Uterus (tissue), 4 donors: Measurements from ENCODE around the gene FAM229A. TPM values are rescaled to one million over a fixed set of nuclear protein-coding genes. Genes with fewer than 3 reads are reported as not detected.

Source experiments
- DNase-seq, 2 donors: peaks; one replicate each; pipeline ENCODE4 v3.0.0-alpha.2; 2019 to 2020
- H3K27ac ChIP-seq, 2 donors: fragments of 200-600 bp; sonication (generic); 1 replicate in 1 of 2; 2 replicates in 1 of 2; pipeline ENCODE4 v1.5.1; 2016 to 2018
- H3K27me3 ChIP-seq, 2 donors: fragments of 200-600 bp; sonication (generic); one replicate each; pipeline ENCODE4 v1.5.1; 2018 to 2019; ENCODE audit warnings: control low read depth in 1 of 2
- H3K36me3 ChIP-seq, 2 donors: fragments of 200-600 bp; sonication (generic); one replicate each; pipeline ENCODE4 v1.5.1; 2019; ENCODE audit warnings: control low read depth in 1 of 2
- H3K4me1 ChIP-seq, 2 donors: fragments of 200-600 bp; sonication (generic); one replicate each; pipeline ENCODE4 v1.5.1; 2018 to 2019; ENCODE audit warnings: control low read depth in 1 of 2
- H3K4me3 ChIP-seq, 2 donors: fragments of 200-600 bp; sonication (generic); 1 replicate in 1 of 2; 2 replicates in 1 of 2; pipeline ENCODE4 v1.5.1; 2018 to 2019; ENCODE audit warnings: mild to moderate bottlenecking in 1 of 2
- H3K9me3 ChIP-seq, 2 donors: fragments of 200-600 bp; sonication (generic); one replicate each; pipeline ENCODE4 v1.5.1; 2019; ENCODE audit warnings: control low read depth in 1 of 2
- CTCF ChIP-seq, 4 experiments: fragments of 200-600 bp in 2 of 4; fragments of 450-650 bp in 2 of 4; sonication (generic) in 2 of 4; IDR thresholded peaks; one replicate each; pipeline ENCODE4 v1.5.1; 2016 to 2019; ENCODE audit warnings: antibody characterized with exemption in 4 of 4, mild to moderate bottlenecking in 2 of 4, moderate library complexity in 1 of 4
- POLR2A ChIP-seq, 2 donors: fragments of 450-650 bp; IDR thresholded peaks; one replicate each; pipeline ENCODE4 v1.6.1; 2016; ENCODE audit warnings: antibody characterized with exemption in 2 of 2, mild to moderate bottlenecking in 1 of 2, moderate library complexity in 1 of 2
- intact Hi-C: fragments of 100-400 bp; cut with DNase I; formaldehyde crosslinking; loops from one replicate; pipeline ENCODE4 v1.15.1; 2023; ENCODE audit warnings: low total_unique reads
- total RNA-seq, 4 donors: library from RNA; depleted of rRNA in 3 of 4; stranded (reverse); fragments of >200 nt in 3 of 4; gene quantifications; one replicate each; pipeline versions ENCODE4 v1.1.0 to v1.2.4, GENCODE V29; 2014 to 2023
- donor health status: DM: yes; HTN: yes; CAD: no.

FAM229A gene
- total RNA-seq, 4 donors from 2014 or later: 5.2 to 20.2 (median 14.4) TPM; not detected in 1

- intact Hi-C loops: no loop called here
- no peak overlapping the region for H3K27ac ChIP-seq
- H3K9me3 ChIP-seq: no peaks in the 10 kb centered on the region
- no peak for TF ChIP-seq CTCF (IDR thresholded peaks at IDR 0.05)
- no peak for TF ChIP-seq POLR2A (IDR thresholded peaks at IDR 0.05)
- no peak for DNase-seq
- H3K4me1 ChIP-seq: no peaks in the 10 kb centered on the region
- no peaks in the 10 kb centered on the region for H3K27me3 ChIP-seq
- no peaks in the 10 kb centered on the region for H3K36me3 ChIP-seq
- H3K4me3 ChIP-seq: no peak overlapping the region
Observed at GRCh38 chr1:32367912-32368635, 5.8 kb upstream of the FAM229A start.

GRCh38 chr1:32365445-32365844 is 3.2 kb upstream of the FAM229A start:
- intact Hi-C loops: no loop called here
- H3K36me3 ChIP-seq: no peaks in the 10 kb centered on the region
- no peaks in the 10 kb centered on the region for H3K9me3 ChIP-seq
- no peak for DNase-seq
- no peaks in the 10 kb centered on the region for H3K27me3 ChIP-seq
- H3K4me3 ChIP-seq: no peak overlapping the region
- peaks cover 0 to 16% of the 10 kb centered on the region in 2 donors for H3K4me1 ChIP-seq
- TF ChIP-seq CTCF (IDR thresholded peaks at IDR 0.05): no peak
- TF ChIP-seq POLR2A (IDR thresholded peaks at IDR 0.05): no peak
- H3K27ac ChIP-seq: no peak overlapping the region

DNA sequence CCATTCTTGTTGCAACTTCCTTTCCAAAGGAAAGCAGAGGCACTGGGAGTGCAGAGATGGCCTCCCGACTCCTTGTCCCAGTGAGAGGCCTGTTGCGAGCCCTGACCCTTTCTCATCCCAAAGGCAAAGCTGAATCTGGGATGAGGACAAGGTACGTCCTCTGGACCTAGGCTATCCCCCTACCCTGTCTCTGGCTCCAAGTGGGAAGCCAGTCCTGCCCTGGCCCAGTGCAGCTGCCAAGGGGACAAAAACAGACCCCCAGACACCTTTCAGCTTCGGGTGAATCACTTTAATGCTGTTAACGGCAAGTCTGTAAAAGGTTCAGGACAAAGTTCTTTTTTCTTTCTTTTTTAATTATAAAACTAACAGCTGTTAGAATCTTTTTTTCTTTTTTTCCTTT is 2.6 kb upstream of the FAM229A start:
- intact Hi-C loops: no loop called here
- Histone ChIP-seq H3K27me3 (no peaks in the 10 kb centered on the region), H3K9me3 (no peaks in the 10 kb centered on the region), H3K27ac (no peak overlapping the region), H3K4me3 (no peak overlapping the region), H3K36me3 (no peaks in the 10 kb centered on the region), H3K4me1 (peaks cover 0 to 16% of the 10 kb centered on the region in 2 donors)
- TF ChIP-seq CTCF (IDR thresholded peaks at IDR 0.05): no peak
- no peak for TF ChIP-seq POLR2A (IDR thresholded peaks at IDR 0.05)
- no peak for DNase-seq

DNA sequence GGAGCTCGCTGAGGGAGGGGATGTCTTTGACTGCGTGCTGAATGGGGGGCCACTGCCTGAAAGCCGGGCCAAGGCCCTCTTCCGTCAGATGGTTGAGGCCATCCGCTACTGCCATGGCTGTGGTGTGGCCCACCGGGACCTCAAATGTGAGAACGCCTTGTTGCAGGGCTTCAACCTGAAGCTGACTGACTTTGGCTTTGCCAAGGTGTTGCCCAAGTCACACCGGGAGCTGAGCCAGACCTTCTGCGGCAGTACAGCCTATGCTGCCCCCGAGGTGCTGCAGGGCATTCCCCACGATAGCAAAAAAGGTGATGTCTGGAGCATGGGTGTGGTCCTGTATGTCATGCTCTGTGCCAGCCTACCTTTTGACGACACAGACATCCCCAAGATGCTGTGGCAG is 1.4 kb upstream of the FAM229A start:
- intact Hi-C loops: no loop called here

More for the DNA sequence above, 1.4 kb upstream of the FAM229A start:
- Histone ChIP-seq H3K4me1 (peaks cover 0 to 16% of the 10 kb centered on the region in 2 donors), H3K27me3 (no peaks in the 10 kb centered on the region), H3K9me3 (no peaks in the 10 kb centered on the region), H3K36me3 (no peaks in the 10 kb centered on the region), H3K4me3 (no peak overlapping the region), H3K27ac (no peak overlapping the region)
- no peak for DNase-seq
- TF ChIP-seq POLR2A (IDR thresholded peaks at IDR 0.05) (no peak), CTCF (IDR thresholded peaks at IDR 0.05) (no peak)
